ENCODE data around the gene PKMYT1.

DNA sequence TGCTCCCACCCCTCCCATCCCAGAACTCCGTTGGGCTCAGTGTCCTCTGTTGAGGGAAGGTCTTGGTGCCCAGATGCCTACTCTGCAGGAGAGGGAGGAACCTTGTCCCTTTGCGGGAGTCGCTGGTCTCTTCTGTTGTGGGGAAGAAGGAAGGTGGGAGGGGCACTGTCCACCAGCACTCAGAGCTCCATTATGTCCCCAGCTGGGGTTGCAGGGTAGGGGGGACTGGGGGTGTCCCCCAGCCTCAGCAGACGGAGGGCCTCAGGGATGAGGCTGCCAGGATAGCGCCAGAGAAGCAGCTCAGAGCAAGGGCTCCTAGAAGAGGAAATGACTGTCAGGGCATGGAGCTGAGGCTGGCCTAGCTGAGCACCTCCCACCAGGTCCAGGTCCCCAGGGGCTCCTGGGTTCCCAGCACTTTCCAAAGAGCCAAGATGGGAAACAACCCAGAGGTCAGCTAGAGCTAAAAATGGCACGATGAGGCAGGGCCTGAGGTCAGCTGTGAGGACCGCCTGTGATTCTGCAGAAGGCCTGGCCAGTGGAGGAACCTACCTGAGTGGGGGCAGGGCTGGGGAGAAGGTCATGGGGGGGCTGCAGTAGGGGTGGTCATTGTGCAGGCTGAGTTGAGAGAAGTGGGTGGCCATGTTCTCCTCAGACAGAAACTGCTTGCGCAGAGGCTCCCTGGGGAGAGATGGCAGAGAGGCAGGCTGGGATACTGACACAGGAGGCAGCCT is 42.6 kb upstream of the PKMYT1 start:
- TF ChIP-seq, protein P1, sequence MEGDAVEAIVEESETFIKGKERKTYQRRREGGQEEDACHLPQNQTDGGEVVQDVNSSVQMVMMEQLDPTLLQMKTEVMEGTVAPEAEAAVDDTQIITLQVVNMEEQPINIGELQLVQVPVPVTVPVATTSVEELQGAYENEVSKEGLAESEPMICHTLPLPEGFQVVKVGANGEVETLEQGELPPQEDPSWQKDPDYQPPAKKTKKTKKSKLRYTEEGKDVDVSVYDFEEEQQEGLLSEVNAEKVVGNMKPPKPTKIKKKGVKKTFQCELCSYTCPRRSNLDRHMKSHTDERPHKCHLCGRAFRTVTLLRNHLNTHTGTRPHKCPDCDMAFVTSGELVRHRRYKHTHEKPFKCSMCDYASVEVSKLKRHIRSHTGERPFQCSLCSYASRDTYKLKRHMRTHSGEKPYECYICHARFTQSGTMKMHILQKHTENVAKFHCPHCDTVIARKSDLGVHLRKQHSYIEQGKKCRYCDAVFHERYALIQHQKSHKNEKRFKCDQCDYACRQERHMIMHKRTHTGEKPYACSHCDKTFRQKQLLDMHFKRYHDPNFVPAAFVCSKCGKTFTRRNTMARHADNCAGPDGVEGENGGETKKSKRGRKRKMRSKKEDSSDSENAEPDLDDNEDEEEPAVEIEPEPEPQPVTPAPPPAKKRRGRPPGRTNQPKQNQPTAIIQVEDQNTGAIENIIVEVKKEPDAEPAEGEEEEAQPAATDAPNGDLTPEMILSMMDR (conservative IDR thresholded peaks at IDR 0.05 in 1 of 2, IDR thresholded peaks at IDR 0.05 in 1 of 2; ENCODE audit: extremely low read depth in 1 of 2, insufficient read depth in 1 of 2, low read depth in 1 of 2, low read length in 2 of 2) = no peak
- TF ChIP-seq EZH2 (IDR thresholded peaks at IDR 0.05; ENCODE audit: borderline replicate concordance, low read length) = no peak

All from mammary epithelial cell (primary cell).